GM12891 (cell line): ENCODE results near the gene MDC1.

Source experiments
- POLR2A ChIP-seq: IDR thresholded peaks from 2 replicates; pipeline ENCODE4 v1.6.1; 2011; ENCODE audit warnings: low read depth, low read length, control low read depth
- POLR2AphosphoS5 ChIP-seq: IDR thresholded peaks from 2 replicates; pipeline ENCODE4 v1.6.1; 2011; ENCODE audit warnings: low read depth, low read length, control low read depth
- TAF1 ChIP-seq: IDR thresholded peaks from 2 replicates; pipeline ENCODE4 v1.6.1; 2011; ENCODE audit warnings: low read depth, low read length, control low read depth

DNA sequence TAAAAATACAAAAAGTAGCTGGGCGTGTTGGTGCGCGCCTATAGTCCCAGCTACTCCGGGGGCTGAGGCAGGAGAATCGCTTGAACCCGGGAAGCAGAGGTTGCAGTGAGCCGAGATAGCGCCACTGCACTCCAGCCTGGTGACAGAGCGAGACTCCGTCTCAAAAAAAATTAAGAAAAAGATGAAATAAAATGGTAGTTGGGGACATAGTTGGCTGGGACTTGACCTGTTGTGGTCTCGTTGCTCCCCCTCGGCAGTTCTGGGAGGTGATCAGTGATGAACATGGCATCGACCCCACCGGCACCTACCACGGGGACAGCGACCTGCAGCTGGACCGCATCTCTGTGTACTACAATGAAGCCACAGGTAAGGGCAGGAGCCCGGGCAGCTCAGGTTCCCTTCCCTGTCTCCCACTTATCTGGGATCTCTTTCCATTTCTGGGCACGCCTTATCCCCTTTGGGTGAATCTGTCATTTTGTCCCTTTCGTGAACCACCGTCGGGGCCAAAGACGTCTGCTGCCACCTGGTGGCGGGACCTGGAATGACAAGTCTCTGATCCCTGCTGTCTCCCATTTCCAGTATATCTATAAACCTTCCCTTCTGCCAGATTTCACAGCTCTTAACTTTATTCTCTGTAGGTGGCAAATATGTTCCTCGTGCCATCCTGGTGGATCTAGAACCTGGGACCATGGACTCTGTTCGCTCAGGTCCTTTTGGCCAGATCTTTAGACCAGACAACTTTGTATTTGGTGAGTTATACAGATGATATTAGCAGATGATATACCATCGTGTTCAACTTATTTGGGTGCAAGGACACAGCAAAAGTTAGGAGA, 5.4 kb upstream of the MDC1 start:
- TF ChIP-seq TAF1 (no peak), POLR2A (no peak), POLR2AphosphoS5 (peak; percentile 55; the same call in 1 of the 2 replicates)
